ENCODE measurements around the gene PRDM16.
"Not testable (repeated sequence)": the region's sequence is repeated elsewhere in the genome, so short reads cannot be mapped to it uniquely, and the experiment has no call there.

PRDM16 gene

DNA sequence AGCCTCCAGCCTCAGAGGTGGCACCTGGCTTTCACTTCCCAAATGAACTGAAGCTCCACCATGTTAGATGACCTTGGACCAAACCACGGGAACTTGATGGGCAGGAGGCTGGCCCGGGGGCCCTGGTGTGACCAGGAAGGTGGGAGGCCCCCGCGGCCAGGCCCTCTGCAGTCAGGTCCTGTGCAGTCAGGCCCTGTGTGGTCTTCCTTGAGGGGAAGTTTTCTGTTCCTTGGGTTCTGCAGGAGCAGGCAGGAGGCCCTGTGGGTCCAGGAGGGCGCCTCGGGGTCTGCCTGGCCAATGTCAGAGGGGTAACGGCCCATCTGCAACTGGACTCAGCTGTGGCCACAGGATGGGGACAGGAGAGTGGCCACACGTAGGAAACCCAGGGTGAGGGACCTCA is 13.0 kb downstream of the PRDM16 start:
- DNase-seq (ENCODE audit: low spot score), result no peak

DNA sequence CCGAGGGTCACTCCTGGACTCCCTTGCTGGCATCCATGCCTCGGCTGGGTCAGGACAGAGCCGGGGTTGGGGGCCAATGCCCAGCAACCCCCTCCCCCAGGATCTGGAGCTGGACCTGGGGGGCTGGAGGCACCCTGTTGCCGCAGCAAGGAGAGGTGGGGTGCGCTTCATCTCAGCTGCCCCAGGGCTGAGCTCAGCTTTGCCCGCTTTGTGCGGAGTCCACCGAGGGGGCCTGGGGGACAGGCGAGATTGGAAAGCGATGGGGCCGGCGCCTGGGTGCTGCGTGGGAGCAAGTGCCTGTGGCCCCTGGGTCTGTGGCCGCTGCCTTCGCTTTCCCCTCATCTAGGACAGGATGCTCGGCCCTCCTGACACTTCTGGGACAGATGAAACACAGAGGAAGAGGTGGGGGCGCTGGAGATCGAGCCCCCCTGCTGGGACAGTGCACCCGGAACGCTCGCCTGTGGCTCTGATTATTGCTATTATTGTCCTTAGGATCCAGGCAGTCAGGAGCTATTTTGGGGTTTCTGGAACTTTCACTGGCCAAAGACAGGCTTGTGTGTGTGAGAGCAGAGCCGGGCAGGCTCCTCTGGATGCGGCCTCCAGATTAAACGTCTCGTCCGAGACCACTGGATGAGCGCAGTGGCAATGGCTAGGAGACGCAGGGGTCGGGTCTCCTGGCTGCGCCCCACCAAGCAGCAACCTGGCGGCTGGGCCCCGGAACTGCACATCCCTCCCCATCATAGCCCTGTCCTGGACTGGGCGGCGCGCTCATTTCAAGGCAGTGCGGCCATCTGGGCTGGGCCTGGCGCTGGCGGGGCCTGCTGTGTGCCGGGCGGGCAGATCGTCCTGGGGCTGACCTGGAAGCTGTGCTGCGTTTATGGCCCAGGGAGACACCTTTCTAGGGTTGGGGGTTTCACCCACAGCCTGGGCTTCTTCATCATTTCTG is 13.8 kb downstream of the PRDM16 start:
- DNase-seq (ENCODE audit: low spot score), result no peak

DNA sequence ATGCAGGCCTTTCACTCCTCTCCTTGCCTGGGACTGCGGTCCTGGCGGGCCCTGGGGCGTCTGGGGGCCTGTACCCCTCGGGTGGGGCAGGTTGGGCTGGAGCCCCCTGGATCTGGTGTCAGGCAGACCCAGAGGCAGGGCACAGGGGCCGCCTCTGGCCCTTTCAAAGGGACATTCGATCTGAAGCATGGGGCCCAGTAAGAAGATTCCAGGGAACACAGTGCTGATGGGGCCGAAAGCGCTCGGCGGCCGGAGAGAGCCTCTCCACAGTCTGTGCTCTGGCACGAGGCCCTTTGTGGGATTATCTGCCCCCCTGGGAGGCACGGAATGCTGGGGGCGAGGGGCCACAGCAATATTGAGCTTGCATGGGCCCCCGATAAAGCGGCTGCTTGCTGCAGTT is 15.2 kb downstream of the PRDM16 start:
- peak; percentile 58 for DNase-seq (ENCODE audit: low spot score)

DNA sequence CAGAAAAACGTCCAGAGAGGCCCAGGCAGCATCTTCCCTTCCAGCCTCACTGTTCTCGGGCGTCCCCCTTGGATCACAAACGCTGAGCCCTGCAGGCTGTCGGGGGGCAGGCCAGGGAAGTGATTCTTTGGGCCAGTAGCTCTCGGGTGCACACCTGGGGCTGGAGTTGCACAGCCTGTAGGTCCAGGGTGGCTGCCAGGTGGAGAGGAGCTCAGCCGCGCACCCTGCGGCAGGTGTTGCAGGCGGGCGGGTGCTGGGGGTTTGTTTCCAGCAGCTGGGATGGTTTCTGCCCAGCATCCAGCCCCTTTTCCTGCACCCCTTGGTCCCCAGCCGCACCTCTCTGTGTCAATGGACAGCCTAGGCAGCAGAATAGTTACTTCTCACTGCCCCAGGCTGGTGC is 15.7 kb downstream of the PRDM16 start:
- no peak for DNase-seq (ENCODE audit: low spot score)

DNA sequence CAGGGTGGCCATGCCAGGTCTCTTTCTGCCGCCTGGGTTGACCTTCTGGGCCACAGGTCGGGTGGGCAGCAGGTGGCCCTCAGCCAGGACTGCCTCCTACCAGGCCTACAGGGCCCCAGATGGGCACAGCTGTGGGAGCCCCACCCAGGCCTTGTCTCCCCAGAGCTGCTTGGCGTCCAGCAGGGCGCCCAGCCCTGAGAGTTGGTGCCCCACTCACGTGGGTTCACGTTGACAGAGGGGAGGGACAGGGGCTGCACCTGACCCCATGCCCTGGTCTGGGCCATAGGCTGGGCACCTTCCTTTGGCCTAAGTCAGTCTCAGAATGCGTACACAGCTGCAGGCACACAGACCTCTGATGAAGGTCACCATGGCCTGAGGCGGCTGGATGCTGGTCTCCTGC is 16.7 kb downstream of the PRDM16 start:
- no peak for DNase-seq (ENCODE audit: low spot score)

DNA sequence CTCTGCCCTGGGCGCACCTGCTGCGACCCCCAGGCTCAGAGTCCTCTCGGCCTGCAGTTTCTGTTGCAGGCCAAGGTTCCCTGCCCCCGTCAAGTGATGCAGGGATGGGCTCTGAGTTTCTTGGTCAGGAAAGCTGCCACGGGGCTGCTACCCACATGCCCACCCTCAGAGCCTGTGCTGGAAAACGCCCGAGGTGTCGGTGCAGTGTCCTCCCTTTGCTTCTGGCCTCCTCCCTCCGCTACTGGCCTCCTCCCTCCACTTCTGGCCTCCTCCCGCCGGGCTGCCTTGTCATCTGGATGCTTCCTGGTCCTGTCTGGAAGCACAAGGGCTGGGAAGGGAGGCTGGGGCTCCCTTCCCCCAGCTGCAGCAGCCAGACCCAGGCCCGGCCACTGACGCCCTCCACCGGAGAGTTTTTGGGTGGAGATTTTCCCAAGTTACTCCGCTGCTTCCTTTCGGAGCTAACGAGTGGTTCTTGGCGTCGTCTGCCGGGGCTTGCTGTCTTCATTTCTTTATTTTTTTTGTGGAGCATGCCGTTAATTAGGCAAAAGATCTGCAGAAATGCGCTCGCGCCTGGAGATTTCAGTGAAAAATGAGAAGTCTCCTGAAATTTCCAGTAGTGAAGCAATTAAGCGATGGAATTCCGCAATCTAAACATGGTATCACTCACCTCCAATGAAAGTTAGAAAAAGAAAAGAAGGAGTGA is 17.4 kb downstream of the PRDM16 start:
- no peak for DNase-seq (ENCODE audit: low spot score)

GRCh38 chr1:3087049-3087448 is 18.0 kb downstream of the PRDM16 start:
- no peak for DNase-seq (ENCODE audit: low spot score)

GRCh38 chr1:3087946-3088668 is 19.1 kb downstream of the PRDM16 start:
- not testable (repeated sequence) for DNase-seq (ENCODE audit: low spot score)

- DNase-seq (ENCODE audit: low spot score), result no peak
Measured at GRCh38 chr1:3089490-3089889, 20.5 kb downstream of the PRDM16 start.

DNA sequence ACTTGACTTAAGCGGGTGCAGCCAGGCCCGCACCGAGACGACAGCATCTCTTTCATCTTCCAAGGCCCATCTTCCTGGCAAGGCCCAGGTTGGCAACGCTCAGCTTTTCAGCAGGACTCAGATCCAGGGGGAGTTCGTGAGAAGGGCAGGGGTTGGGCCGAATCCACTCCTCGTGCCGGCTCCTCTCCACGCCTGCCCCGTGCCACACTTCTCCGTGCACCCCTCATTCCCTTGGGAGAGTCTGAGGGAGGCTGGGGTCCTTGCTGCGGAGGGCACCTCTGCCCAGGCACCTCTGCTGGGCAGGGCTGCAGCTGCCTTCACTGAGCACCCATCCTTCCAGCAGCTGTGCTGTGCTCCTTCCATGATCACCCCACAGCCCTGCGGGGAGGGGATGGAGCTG is 22.3 kb downstream of the PRDM16 start:
- no peak for DNase-seq (ENCODE audit: low spot score)

DNA sequence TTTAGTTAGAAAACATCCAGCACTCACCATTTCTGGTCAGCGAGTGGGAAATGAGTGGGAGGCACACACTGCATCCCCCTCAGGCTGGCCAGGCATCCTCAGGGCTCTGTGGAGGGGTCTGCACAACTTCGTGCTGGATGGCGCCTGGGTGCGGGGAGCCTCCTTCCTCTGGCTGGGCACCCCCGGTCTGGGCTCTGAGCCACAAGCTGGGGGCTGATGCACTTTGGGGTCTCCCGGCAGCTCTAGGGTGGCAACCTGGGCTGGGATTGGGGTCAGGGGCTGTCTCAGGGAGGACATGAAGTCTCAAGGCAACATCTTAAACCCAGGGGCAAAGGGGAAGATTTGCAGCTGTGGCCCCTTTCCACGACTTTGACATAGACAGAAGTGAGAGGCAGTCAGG is 23.5 kb downstream of the PRDM16 start:
- no peak for DNase-seq (ENCODE audit: low spot score)

- no peak for DNase-seq (ENCODE audit: low spot score)
Measured at GRCh38 chr1:3093898-3094626, 25.1 kb downstream of the PRDM16 start.

DNA sequence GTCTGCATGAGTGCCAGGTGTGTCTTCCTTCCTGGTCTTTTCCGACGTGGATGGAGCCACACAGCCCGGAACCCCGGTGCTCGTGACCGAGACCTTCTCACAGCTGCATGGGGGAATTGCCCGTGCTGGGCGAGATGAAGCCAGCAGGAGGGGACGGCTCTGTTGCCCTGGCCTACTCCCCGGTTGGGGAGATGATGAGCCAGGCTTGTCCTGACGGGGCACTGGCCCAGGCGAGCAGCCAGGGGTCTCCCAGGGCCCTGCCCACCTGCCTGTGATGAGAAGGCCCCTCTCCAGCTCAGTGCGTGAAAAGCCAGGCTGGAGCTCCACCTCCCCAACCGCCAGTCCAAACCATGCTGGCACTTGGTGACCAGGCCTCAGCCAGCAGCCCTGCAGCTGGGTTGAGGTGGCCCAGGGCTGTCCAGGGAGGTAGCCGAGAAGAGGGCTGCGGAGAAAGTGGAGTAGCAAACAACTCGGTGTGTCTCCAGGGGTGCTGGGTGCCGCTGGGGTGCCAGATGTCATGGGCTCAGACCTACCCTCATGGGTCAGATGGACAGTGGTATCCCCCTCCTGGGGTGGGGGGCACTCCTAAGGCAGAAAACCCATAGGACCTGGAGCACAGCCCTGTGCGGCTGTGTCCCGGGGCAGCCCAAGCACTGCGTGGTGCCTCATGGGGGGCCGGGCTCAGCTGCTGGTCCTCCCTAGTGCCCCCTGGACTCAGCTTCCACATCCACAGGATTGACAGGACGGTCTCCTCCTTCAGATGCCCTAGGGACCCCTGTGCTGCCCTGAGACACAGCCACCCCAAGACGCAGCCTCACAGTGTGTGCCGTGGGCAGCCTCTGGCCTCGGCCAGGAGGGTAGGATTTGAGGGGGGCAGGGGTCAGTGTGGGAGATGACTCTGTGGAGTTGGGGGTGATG is 26.1 kb downstream of the PRDM16 start:
- DNase-seq (ENCODE audit: low spot score), result no peak

GRCh38 chr1:3096345-3096744 is 27.3 kb downstream of the PRDM16 start:
- DNase-seq (ENCODE audit: low spot score), result no peak

DNA sequence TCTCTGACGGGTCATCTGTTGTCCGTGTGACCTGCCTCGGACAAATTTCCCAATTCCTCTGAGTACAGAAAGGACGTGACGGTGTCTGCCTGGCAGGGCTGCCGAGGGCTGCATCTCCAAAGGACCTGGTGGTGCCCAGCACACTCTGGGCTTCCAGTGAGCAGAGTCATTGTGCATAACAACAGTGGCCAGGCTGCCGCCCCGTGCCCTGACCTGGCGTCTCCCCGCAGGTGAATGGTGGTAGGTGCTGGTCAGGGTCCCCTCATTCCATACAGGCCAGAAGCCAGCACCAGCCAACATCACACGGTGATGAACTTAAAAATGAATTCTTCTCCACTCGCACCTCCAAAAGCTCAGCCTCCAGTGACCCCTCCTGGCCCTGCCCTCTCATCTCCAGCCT is 28.2 kb downstream of the PRDM16 start:
- DNase-seq (ENCODE audit: low spot score), result no peak

GRCh38 chr1:3097861-3098260 is 28.9 kb downstream of the PRDM16 start:
- DNase-seq (ENCODE audit: low spot score), result no peak

GRCh38 chr1:3099861-3100260 is 30.9 kb downstream of the PRDM16 start:
- DNase-seq (ENCODE audit: low spot score), result no peak

DNA sequence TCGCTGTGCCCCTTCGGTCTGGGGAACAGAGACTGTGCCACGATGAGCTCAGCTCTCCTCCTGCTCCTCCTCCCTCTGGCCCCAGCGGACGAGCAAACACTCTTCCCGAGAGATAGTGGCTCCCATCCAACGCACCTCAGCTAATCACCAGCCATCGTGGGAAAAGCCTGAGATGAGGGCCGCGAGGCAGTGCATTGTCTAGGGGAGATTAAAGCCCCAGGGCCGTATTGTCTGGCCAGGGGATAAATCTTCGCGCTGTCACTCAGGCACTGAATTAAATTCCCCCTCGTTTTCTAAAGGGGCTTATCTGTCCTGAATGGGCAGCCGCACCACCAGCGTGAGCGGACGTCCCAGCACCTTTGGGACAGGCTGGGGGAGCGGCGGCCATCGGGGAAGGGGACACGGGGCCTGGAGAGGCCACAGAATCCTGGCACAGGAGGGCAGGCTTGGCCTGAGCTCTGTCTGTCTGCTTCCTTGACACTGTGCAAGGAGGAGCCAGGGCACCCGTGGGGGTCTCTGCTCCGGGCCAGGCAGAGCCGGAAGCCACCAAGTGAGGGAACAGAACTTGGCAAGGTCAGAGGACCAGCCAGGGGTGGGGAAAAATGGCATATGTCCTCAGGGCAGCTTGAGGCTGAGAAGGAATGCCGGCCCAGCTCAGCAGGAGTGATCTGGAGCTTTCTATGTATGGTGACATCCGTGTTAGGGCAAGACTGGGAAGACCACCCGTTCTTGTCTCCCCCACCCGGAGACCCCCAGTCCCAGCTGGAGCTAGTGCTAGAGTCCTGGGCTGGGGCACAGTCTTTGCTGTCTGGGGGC is 32.3 kb downstream of the PRDM16 start:
- peak; percentile 83 for DNase-seq (ENCODE audit: low spot score)

DNA sequence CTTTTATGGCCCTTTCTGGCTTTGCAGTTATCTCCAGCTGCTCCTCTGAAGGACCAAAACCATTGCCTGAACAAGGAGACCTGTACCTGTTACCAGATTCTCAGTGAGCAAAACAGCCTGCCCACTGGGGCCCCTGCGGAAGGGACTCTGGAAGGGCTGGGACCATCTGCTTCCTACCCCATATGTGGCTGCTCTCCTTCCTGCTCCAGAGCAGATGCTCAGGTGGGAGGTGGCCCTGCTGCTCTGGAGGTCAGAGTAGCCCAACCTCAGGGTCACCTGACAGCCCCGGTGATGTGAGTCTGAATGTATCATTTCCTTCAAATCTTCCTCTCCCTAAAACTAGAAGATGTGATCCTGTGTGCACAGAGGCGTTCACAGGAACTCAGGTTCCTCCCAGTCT is 33.6 kb downstream of the PRDM16 start:
- DNase-seq (ENCODE audit: low spot score), result no peak

All from ecto neural progenitor cell (in vitro differentiated cells).